Esophagus muscularis mucosa (tissue), 3 donors: ENCODE results near the gene MN1.

ENCODE experiments used
- POLR2A ChIP-seq: fragments of 450-650 bp; IDR thresholded peaks from one replicate; pipeline ENCODE4 v1.6.1; 2017; ENCODE audit warnings: antibody characterized with exemption, moderate library complexity, mild to moderate bottlenecking, low read depth
- TF ChIP-seq, protein P1 (sequence below), 3 experiments: fragments of 200-600 bp in 2 of 3; fragments of 450-650 bp in 1 of 3; sonication (generic) in 2 of 3; IDR thresholded peaks; one replicate each; pipeline ENCODE4 v1.5.1; 2017 to 2019; ENCODE audit warnings: antibody characterized with exemption in 3 of 3, mild to moderate bottlenecking in 2 of 3, moderate library complexity in 1 of 3

DNA sequence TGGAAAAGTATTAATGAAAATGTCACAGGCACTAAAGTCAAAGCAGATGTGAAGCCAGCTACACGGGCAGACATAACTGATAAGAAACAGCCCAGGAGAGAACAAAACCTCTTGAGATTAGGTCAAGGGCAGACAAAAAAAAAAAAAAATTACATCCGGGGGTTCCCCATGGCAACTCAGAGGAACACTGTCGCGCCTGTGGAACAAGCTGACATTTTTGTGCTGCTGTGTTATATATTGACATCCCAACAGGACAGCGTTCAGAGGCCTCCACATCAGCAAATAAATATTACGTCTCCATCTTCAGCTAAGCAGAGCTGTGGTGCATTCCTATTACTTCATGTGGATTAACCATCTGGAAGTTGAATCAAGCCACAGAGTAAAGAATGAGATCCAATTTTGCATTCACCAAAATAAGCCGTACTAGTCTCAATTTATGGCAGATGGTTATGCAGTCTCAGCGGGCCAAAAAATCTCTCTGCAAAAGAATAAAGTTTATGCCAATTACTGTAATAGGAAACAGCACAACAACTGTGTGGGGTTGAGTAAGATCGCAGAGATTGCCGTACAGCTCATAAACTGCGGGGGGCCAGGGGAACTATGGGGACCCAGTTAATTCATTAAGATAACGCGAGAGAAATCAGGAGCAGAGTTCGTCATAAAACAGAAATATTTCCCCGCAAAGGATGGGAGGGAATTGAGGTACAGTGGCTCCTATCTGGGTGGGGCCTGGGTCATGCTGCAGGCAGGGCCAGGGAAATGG is 41.3 kb upstream of the MN1 start:
- TF ChIP-seq, protein P1, sequence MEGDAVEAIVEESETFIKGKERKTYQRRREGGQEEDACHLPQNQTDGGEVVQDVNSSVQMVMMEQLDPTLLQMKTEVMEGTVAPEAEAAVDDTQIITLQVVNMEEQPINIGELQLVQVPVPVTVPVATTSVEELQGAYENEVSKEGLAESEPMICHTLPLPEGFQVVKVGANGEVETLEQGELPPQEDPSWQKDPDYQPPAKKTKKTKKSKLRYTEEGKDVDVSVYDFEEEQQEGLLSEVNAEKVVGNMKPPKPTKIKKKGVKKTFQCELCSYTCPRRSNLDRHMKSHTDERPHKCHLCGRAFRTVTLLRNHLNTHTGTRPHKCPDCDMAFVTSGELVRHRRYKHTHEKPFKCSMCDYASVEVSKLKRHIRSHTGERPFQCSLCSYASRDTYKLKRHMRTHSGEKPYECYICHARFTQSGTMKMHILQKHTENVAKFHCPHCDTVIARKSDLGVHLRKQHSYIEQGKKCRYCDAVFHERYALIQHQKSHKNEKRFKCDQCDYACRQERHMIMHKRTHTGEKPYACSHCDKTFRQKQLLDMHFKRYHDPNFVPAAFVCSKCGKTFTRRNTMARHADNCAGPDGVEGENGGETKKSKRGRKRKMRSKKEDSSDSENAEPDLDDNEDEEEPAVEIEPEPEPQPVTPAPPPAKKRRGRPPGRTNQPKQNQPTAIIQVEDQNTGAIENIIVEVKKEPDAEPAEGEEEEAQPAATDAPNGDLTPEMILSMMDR (IDR thresholded peaks at IDR 0.05) = no peak
- TF ChIP-seq POLR2A = no peak
